GM19455 (cell line): ENCODE measurements around the gene UGT1A3.
"Not testable (repeated sequence)": the region's sequence is repeated elsewhere in the genome, so short reads cannot be mapped to it uniquely, and the experiment has no call there.

ENCODE experiments used
- ATAC-seq: cut with Tn5 transposase; IDR thresholded peaks from one replicate; pipeline ENCODE4 v1.9.1; 2021; ENCODE audit not compliant: unreplicated experiment

The UGT1A3 gene

GRCh38 chr2:233707940-233708644 lies 20.8 kb upstream of the UGT1A3 start:
- no peak for ATAC-seq

GRCh38 chr2:233708942-233709341 lies 19.9 kb upstream of the UGT1A3 start:
- no peak for ATAC-seq

- ATAC-seq: no peak
These were observed 17.4 kb upstream of the UGT1A3 start for GRCh38 chr2:233711312-233712008.

- no peak for ATAC-seq
These were observed 16.1 kb upstream of the UGT1A3 start, which contains the start of gene UGT1A5 for GRCh38 chr2:233712611-233713261. UGT1A5 (plus strand) TSS chr2:233712907; CDS start chr2:233712992, 85 bp downstream.

GRCh38 chr2:233713262-233713615 lies 15.6 kb upstream of the UGT1A3 start:
- no peak for ATAC-seq

- ATAC-seq: no peak
These were observed 14.7 kb upstream of the UGT1A3 start for GRCh38 chr2:233714121-233714520.

- ATAC-seq: no peak
These were observed 10.3 kb upstream of the UGT1A3 start, which contains the start of gene UGT1A4 for GRCh38 chr2:233718552-233718951. UGT1A4 (plus strand) TSS chr2:233718736; CDS start chr2:233718821, 85 bp downstream.

- ATAC-seq: not testable (repeated sequence)
These were observed 8.2 kb downstream of the UGT1A3 start for GRCh38 chr2:233736868-233737653.

- ATAC-seq: no peak
These were observed 12.0 kb downstream of the UGT1A3 start for GRCh38 chr2:233740870-233741269.

- no peak for ATAC-seq
These were observed 14.8 kb downstream of the UGT1A3 start for GRCh38 chr2:233743464-233744259.

- no peak for ATAC-seq
These were observed 16.4 kb downstream of the UGT1A3 start for GRCh38 chr2:233745073-233745755.

- ATAC-seq: not testable (repeated sequence)
These were observed 17.0 kb downstream of the UGT1A3 start for GRCh38 chr2:233745838-233746237.

GRCh38 chr2:233746475-233747282 lies 17.8 kb downstream of the UGT1A3 start:
- no peak for ATAC-seq

- no peak for ATAC-seq
These were observed 18.4 kb downstream of the UGT1A3 start for GRCh38 chr2:233747283-233747544.

- not testable (repeated sequence) for ATAC-seq
These were observed 21.8 kb downstream of the UGT1A3 start for GRCh38 chr2:233750689-233751088.

- not testable (repeated sequence) for ATAC-seq
These were observed 22.6 kb downstream of the UGT1A3 start for GRCh38 chr2:233751212-233752009.

GRCh38 chr2:233754872-233755611 lies 26.2 kb downstream of the UGT1A3 start:
- ATAC-seq: no peak
